ENCODE results near the gene PDE4B. TPM values are rescaled to one million over a fixed set of nuclear protein-coding genes. Genes with fewer than 3 reads are reported as not detected.

PDE4B gene
- total RNA-seq, 1 experiment from 2014 or later: 1.4 TPM

DNA sequence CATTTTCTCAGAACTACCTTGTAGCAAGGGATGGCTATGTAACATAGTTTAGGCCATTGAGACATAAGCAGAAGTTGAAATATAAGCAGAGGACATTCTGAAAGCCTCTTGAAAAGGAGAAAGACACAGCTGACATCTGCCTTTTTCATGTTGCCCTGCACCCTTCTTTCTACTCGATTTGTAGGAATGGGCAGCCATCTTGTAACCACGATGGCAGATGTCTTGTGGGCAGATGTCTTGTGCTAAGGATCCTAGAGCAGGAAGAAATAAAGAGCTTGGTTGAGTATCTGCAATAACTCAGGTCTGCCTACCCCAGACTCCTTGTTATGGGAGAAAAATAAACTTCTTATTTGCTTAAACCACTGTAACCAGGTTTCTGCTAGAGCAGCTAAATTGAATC is 351.0 kb downstream of the PDE4B start:
- Histone ChIP-seq H3K9ac (ENCODE audit: low read length) (no peak overlapping the region), H3K79me2 (ENCODE audit: low read length) (no peaks in the 10 kb centered on the region), H3K36me3 (ENCODE audit: low read depth, low read length) (no peaks in the 10 kb centered on the region), H3K4me3 (ENCODE audit: low read length) (no peak overlapping the region), H3F3A (ENCODE audit: low read length, unreplicated experiment) (no peaks in the 10 kb centered on the region), H3K27ac (ENCODE audit: low read length) (no peak overlapping the region), H3K4me1 (ENCODE audit: insufficient read depth, low read length) (no peaks in the 10 kb centered on the region), H3K27me3 (ENCODE audit: low read length) (peaks cover 54% of the 10 kb centered on the region), H3K9me2 (replicated peaks; ENCODE audit: low read length) (no peaks in the 10 kb centered on the region), H4K20me1 (ENCODE audit: low read length) (no peaks in the 10 kb centered on the region), H2AFZ (ENCODE audit: low read length) (no peak overlapping the region), H3K9me3 (ENCODE audit: low read length) (no peaks in the 10 kb centered on the region), H3K4me2 (ENCODE audit: low read length) (no peak overlapping the region)
- BruUV-seq (replicated peaks): no TSS peak
- ATAC-seq (no peak), DNase-seq (no peak)
- ChIA-PET POLR2A (ENCODE audit: unreplicated experiment) (no interaction called here), CTCF (no interaction called here)
- TF ChIP-seq EZH2phosphoT487 (IDR thresholded peaks at IDR 0.05; ENCODE audit: borderline replicate concordance, low read length): no peak
- TF ChIP-seq EZH2 (IDR thresholded peaks at IDR 0.05; ENCODE audit: low read length, unreplicated experiment): no peak
- TF ChIP-seq, protein P1, sequence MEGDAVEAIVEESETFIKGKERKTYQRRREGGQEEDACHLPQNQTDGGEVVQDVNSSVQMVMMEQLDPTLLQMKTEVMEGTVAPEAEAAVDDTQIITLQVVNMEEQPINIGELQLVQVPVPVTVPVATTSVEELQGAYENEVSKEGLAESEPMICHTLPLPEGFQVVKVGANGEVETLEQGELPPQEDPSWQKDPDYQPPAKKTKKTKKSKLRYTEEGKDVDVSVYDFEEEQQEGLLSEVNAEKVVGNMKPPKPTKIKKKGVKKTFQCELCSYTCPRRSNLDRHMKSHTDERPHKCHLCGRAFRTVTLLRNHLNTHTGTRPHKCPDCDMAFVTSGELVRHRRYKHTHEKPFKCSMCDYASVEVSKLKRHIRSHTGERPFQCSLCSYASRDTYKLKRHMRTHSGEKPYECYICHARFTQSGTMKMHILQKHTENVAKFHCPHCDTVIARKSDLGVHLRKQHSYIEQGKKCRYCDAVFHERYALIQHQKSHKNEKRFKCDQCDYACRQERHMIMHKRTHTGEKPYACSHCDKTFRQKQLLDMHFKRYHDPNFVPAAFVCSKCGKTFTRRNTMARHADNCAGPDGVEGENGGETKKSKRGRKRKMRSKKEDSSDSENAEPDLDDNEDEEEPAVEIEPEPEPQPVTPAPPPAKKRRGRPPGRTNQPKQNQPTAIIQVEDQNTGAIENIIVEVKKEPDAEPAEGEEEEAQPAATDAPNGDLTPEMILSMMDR (conservative IDR thresholded peaks at IDR 0.05; ENCODE audit: low read depth, low read length): no peak
- intact Hi-C loops (cut with micrococcal nuclease): no loop called here

DNA sequence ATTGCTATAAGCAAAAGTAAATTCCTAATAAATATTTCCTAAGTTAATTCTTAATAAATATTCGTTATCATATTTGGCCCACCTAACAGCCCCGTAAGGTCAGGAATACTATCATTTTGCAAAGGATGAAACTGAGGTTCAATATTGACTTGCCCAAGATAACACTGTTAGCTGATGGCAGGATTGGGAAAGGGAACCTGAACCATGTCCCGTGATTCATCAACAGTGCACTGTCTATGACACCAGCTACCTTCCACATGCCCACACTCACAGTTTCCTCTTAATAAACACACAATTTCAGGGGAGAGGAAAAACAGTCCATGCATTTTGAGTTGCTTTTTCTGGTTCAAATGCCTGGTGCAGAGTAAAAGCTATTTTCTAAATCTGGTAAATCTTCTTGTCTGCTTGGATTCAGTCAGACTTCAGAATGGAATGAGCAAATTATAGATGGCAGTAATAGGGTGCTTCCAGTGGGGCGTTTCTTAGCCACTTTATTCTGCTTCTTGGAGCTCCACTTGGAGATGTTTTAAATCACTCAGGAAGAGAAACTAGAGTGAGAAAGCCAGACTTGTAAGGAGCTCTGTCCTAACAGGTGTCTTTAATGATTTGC is 354.6 kb downstream of the PDE4B start:
- Histone ChIP-seq H3K27me3 (ENCODE audit: low read length) (peaks cover 56% of the 10 kb centered on the region), H3K4me2 (ENCODE audit: low read length) (no peak overlapping the region), H3K4me3 (ENCODE audit: low read length) (no peak overlapping the region), H3K9me3 (ENCODE audit: low read length) (no peaks in the 10 kb centered on the region), H3K4me1 (ENCODE audit: insufficient read depth, low read length) (no peaks in the 10 kb centered on the region), H2AFZ (ENCODE audit: low read length) (no peak overlapping the region), H4K20me1 (ENCODE audit: low read length) (no peaks in the 10 kb centered on the region), H3K9me2 (replicated peaks; ENCODE audit: low read length) (no peaks in the 10 kb centered on the region), H3K36me3 (ENCODE audit: low read depth, low read length) (no peaks in the 10 kb centered on the region), H3K79me2 (ENCODE audit: low read length) (no peaks in the 10 kb centered on the region), H3K27ac (ENCODE audit: low read length) (no peak overlapping the region), H3K9ac (ENCODE audit: low read length) (no peak overlapping the region), H3F3A (ENCODE audit: low read length, unreplicated experiment) (no peaks in the 10 kb centered on the region)
- POLR2A ChIA-PET (ENCODE audit: unreplicated experiment): no interaction called here
- DNase-seq: no peak
- ATAC-seq: no peak
- CTCF ChIA-PET: no interaction called here
- no TSS peak for BruUV-seq (replicated peaks)
- TF ChIP-seq EZH2phosphoT487 (IDR thresholded peaks at IDR 0.05; ENCODE audit: borderline replicate concordance, low read length) (no peak), EZH2 (IDR thresholded peaks at IDR 0.05; ENCODE audit: low read length, unreplicated experiment) (no peak)
- TF ChIP-seq, protein P1 (conservative IDR thresholded peaks at IDR 0.05; ENCODE audit: low read depth, low read length): no peak
- intact Hi-C loops (cut with micrococcal nuclease): no loop called here

DNA sequence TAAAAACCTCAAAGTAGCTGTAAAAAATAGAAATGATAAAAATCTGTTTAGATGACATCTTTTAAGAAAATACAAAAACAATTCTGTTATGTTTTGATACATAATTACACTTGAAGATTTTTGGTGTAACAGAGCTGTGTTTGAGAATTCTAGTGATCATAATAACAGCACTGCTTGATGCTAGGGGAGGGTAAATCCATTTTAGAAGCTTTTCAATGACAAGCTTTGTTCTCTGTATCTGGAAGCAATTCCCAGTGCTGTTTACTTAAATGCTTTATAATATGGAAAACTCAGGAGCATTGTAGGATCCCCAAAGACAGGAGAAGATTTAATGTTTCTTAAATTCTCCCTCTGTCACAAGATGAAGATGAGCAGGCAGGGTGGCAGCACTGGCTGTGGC is 359.3 kb downstream of the PDE4B start:
- no peak for DNase-seq
- no TSS peak for BruUV-seq (replicated peaks)
- H3K27ac ChIP-seq (ENCODE audit: low read length): no peak overlapping the region
- intact Hi-C loops (cut with micrococcal nuclease): no loop called here
- H3K79me2 ChIP-seq (ENCODE audit: low read length): no peaks in the 10 kb centered on the region
- no peak for ATAC-seq
- H3K9me2 ChIP-seq (replicated peaks; ENCODE audit: low read length): no peaks in the 10 kb centered on the region
- no peaks in the 10 kb centered on the region for H3K36me3 ChIP-seq (ENCODE audit: low read depth, low read length)
- H2AFZ ChIP-seq (ENCODE audit: low read length): no peak overlapping the region
- no peak for TF ChIP-seq EZH2 (IDR thresholded peaks at IDR 0.05; ENCODE audit: low read length, unreplicated experiment)
- TF ChIP-seq EZH2phosphoT487 (IDR thresholded peaks at IDR 0.05; ENCODE audit: borderline replicate concordance, low read length): no peak
- TF ChIP-seq, protein P1 (conservative IDR thresholded peaks at IDR 0.05; ENCODE audit: low read depth, low read length): no peak
- no peak overlapping the region for H3K4me3 ChIP-seq (ENCODE audit: low read length)
- CTCF ChIA-PET: no interaction called here
- H4K20me1 ChIP-seq (ENCODE audit: low read length): no peaks in the 10 kb centered on the region
- no peak overlapping the region for H3K4me2 ChIP-seq (ENCODE audit: low read length)
- POLR2A ChIA-PET (ENCODE audit: unreplicated experiment): no interaction called here
- H3K27me3 ChIP-seq (ENCODE audit: low read length): peaks cover 59% of the 10 kb centered on the region
- no peak overlapping the region for H3K9ac ChIP-seq (ENCODE audit: low read length)
- H3K9me3 ChIP-seq (ENCODE audit: low read length): no peaks in the 10 kb centered on the region
- no peaks in the 10 kb centered on the region for H3K4me1 ChIP-seq (ENCODE audit: insufficient read depth, low read length)
- no peaks in the 10 kb centered on the region for H3F3A ChIP-seq (ENCODE audit: low read length, unreplicated experiment)

Measured in PC-3 (cell line).